Peyer's patch (tissue), 4 donors: ENCODE data around the gene PAIP1.
"Not testable (repeated sequence)": the region's sequence is repeated elsewhere in the genome, so short reads cannot be mapped to it uniquely, and the experiment has no call there.

ENCODE experiments used
- POLR2A ChIP-seq, 2 donors: fragments of 450-650 bp; IDR thresholded peaks; one replicate each; pipeline ENCODE4 v1.5.1; 2017; ENCODE audit warnings: antibody characterized with exemption in 2 of 2, mild to moderate bottlenecking in 2 of 2, moderate library complexity in 2 of 2
- TF ChIP-seq, protein P1 (sequence below), 6 experiments: fragments of 450-650 bp in 4 of 6; fragments of 200-600 bp in 2 of 6; sonication (generic) in 1 of 6; IDR thresholded peaks; one replicate each; pipeline ENCODE4 v1.5.1; 2017 to 2019; ENCODE audit warnings: antibody characterized with exemption in 6 of 6, mild to moderate bottlenecking in 3 of 6, moderate library complexity in 1 of 6

DNA sequence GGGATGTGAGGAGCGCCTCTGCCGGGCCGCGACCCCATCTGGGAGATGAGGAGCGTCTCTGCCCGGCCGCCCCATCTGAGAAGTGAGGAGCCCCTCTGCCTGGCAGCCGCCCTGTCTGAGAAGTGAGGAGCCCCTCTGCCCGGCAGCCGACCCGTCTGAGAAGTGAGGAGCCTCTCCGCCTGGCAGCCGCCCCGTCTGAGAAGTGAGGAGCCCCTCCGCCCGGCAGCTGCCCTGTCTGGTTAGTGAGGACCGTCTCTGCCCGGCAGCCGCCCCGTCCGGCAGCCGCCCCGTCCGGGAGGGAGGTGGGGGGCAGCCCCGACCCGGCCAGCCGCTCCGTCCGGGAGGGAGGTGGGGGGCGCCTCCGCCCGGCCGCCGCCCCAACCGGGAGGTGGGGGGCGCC, 45.8 kb downstream of the PAIP1 start:
- TF ChIP-seq, protein P1, sequence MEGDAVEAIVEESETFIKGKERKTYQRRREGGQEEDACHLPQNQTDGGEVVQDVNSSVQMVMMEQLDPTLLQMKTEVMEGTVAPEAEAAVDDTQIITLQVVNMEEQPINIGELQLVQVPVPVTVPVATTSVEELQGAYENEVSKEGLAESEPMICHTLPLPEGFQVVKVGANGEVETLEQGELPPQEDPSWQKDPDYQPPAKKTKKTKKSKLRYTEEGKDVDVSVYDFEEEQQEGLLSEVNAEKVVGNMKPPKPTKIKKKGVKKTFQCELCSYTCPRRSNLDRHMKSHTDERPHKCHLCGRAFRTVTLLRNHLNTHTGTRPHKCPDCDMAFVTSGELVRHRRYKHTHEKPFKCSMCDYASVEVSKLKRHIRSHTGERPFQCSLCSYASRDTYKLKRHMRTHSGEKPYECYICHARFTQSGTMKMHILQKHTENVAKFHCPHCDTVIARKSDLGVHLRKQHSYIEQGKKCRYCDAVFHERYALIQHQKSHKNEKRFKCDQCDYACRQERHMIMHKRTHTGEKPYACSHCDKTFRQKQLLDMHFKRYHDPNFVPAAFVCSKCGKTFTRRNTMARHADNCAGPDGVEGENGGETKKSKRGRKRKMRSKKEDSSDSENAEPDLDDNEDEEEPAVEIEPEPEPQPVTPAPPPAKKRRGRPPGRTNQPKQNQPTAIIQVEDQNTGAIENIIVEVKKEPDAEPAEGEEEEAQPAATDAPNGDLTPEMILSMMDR (IDR thresholded peaks at IDR 0.05), result not testable (repeated sequence)
- TF ChIP-seq POLR2A (IDR thresholded peaks at IDR 0.05), result not testable (repeated sequence)
